Endothelial cell of umbilical vein (primary cell): ENCODE results near the gene ATP11B. TPM values are rescaled to one million over a fixed set of nuclear protein-coding genes. Genes with fewer than 3 reads are reported as not detected.
A peak's percentile ranks its signal among the peaks of the same experiment; 100 is the strongest.

ENCODE experiments used
- BruUV-seq: library from RNA; stranded (reverse); fragments of 400-500 nt; replicated peaks from 2 replicates; lab custom pipeline; 2021; lab: Mats Ljungman, UMichigan
- CTCF ChIA-PET: fragments of 300-600, 350-600 bp; sonication (Branson Sonifier 250); formaldehyde crosslinking; loops from one replicate; lab custom pipeline; 2021; ENCODE audit warnings: antibody characterized with exemption, inconsistent platforms; lab: Charles Lee
- POLR2A ChIA-PET: fragments of 300-600, 350-600 bp; sonication (Branson Sonifier 250); formaldehyde crosslinking; loops from one replicate; lab custom pipeline; 2021; ENCODE audit warnings: antibody characterized with exemption, inconsistent platforms; lab: Charles Lee
- DNase-seq: peaks from one replicate; pipeline ENCODE4 v3.0.0-alpha.2; 2011; ENCODE audit warnings: low read depth, low spot score
- FAIRE-seq: peaks from 2 replicates; lab custom pipeline; 2011; peaks lifted over from hg19 to GRCh38; lab: Jason Lieb, UNC
- H2AFZ ChIP-seq: 2 replicates; pipeline ENCODE4 v1.6.0; 2012; ENCODE audit warnings: low read depth, low read length, control low read depth, inconsistent platforms
- H3K27ac ChIP-seq: 2 replicates; pipeline ENCODE4 v1.5.1; 2011; ENCODE audit warnings: low read depth, mild to moderate bottlenecking, control low read depth, low read length, moderate library complexity; ENCODE audit not compliant: insufficient read depth
- H3K27me3 ChIP-seq, 2 experiments: 2 replicates each; pipeline versions ENCODE4 v1.6.0 to v1.6.1; 2011; ENCODE audit warnings: low read length in 2 of 2, mixed read lengths in 1 of 2; ENCODE audit not compliant: control insufficient read depth in 2 of 2, insufficient read depth in 2 of 2
- H3K36me3 ChIP-seq, 2 experiments: 2 replicates in 1 of 2; 3 replicates in 1 of 2; pipeline ENCODE4 v1.5.1; 2011; ENCODE audit warnings: low read length in 2 of 2, mild to moderate bottlenecking in 1 of 2, moderate library complexity in 1 of 2; ENCODE audit not compliant: control insufficient read depth in 2 of 2, insufficient read depth in 2 of 2; ENCODE audit errors: extremely low read depth in 1 of 2
- H3K4me1 ChIP-seq: 3 replicates; pipeline ENCODE4 v1.5.1; 2011; ENCODE audit warnings: mild to moderate bottlenecking, low read length; ENCODE audit not compliant: control insufficient read depth, insufficient read depth; ENCODE audit errors: extremely low read depth
- H3K4me2 ChIP-seq: 2 replicates; pipeline ENCODE4 v1.6.1; 2011; ENCODE audit warnings: low read length, control low read depth, mixed read lengths; ENCODE audit not compliant: insufficient read depth
- H3K4me3 ChIP-seq, 3 experiments: fragments of 200-600 bp in 1 of 3; sonication (generic), shearing (Covaris generic) in 1 of 3; replicated peaks in 1 of 3; 2 replicates each; pipeline ENCODE4 v1.5.1; 2011 to 2016; ENCODE audit warnings: control low read depth in 3 of 3, low read length in 3 of 3, mild to moderate bottlenecking in 2 of 3, inconsistent platforms in 1 of 3, low read depth in 1 of 3, moderate library complexity in 1 of 3; ENCODE audit not compliant: insufficient read depth in 1 of 3
- H3K79me2 ChIP-seq: 2 replicates; pipeline ENCODE4 v1.6.0; 2012; ENCODE audit warnings: low read length, inconsistent platforms; ENCODE audit not compliant: control insufficient read depth, insufficient read depth
- H3K9ac ChIP-seq: replicated peaks from 2 replicates; pipeline ENCODE3; 2011; ENCODE audit warnings: low read length, control low read depth; ENCODE audit not compliant: insufficient read depth; ENCODE audit errors: extremely low read depth
- H3K9me1 ChIP-seq: replicated peaks from 3 replicates; pipeline ENCODE4 v1.6.0; 2011; ENCODE audit warnings: mild to moderate bottlenecking, low read length; ENCODE audit not compliant: control insufficient read depth, insufficient read depth; ENCODE audit errors: extremely low read depth
- H3K9me3 ChIP-seq: replicated peaks from 2 replicates; pipeline ENCODE4 v1.5.1; 2012; ENCODE audit warnings: low read length, inconsistent platforms; ENCODE audit not compliant: control insufficient read depth, insufficient read depth
- H4K20me1 ChIP-seq: replicated peaks from 2 replicates; pipeline ENCODE3; 2011; ENCODE audit warnings: mild to moderate bottlenecking, low read length; ENCODE audit not compliant: control insufficient read depth, insufficient read depth; ENCODE audit errors: extremely low read depth
- GATA2 ChIP-seq: IDR thresholded peaks from 2 replicates; pipeline ENCODE4 v1.7.0; 2011; ENCODE audit warnings: low read depth, mild to moderate bottlenecking, moderate library complexity, mixed read lengths, low read length; ENCODE audit not compliant: insufficient read length, insufficient read depth
- JUN ChIP-seq: IDR thresholded peaks from 2 replicates; pipeline ENCODE4 v1.6.1; 2011; ENCODE audit warnings: borderline replicate concordance, low read depth; ENCODE audit not compliant: insufficient read length, insufficient read depth
- MYC ChIP-seq: IDR thresholded peaks from one replicate; pipeline ENCODE4 v1.6.1; 2011; ENCODE audit warnings: mild to moderate bottlenecking, low read depth, low read length
- POLR2AphosphoS5 ChIP-seq: IDR thresholded peaks from 2 replicates; pipeline ENCODE4 v1.6.1; 2012; ENCODE audit warnings: low read depth, mild to moderate bottlenecking, control low read depth, low read length, moderate library complexity; ENCODE audit not compliant: insufficient read depth
- dilution Hi-C: fragments of 300-500 bp; cut with MboI; formaldehyde crosslinking; loops from one replicate; pipeline ENCODE4 v1.15.0; 2019; ENCODE audit warnings: low sequenced_read_pairs; ENCODE audit not compliant: extremely low pct_ligation_motif_present
- intact Hi-C: fragments of 100-400 bp; cut with micrococcal nuclease; formaldehyde crosslinking; loops from one replicate; pipeline ENCODE4 v1.10.0; 2022
- polyA plus RNA-seq, 4 experiments: library from polyadenylated mRNA; depleted of rRNA in 3 of 4; stranded (reverse) in 3 of 4; unstranded in 1 of 4; fragments of >200 nt; gene quantifications; 2 replicates each; pipeline versions ENCODE4 v1.2.1 to v1.2.3, GENCODE V29; 2011 to 2012; ENCODE audit warnings: missing spikeins in 1 of 4
- total RNA-seq: library from RNA; stranded (reverse); gene quantifications from 2 replicates; pipeline ENCODE4 v1.2.3, GENCODE V29; 2021
- TF ChIP-seq, protein P1 (sequence below), 2 donors: IDR thresholded peaks; 1 replicate in 1 of 2; 2 replicates in 1 of 2; pipeline ENCODE4 v1.5.1; 2011; ENCODE audit warnings: low read length in 2 of 2, mild to moderate bottlenecking in 2 of 2, moderate library complexity in 2 of 2, control low read depth in 1 of 2, inconsistent platforms in 1 of 2, low read depth in 1 of 2; ENCODE audit not compliant: insufficient read depth in 1 of 2; ENCODE audit errors: extremely low read depth in 1 of 2

Gene ATP11B
- total and polyA plus RNA-seq, 2 donors (not counting 3 experiments of a cell fraction or from before 2014, with no cell fraction given): 10.1 to 49.3 TPM

DNA sequence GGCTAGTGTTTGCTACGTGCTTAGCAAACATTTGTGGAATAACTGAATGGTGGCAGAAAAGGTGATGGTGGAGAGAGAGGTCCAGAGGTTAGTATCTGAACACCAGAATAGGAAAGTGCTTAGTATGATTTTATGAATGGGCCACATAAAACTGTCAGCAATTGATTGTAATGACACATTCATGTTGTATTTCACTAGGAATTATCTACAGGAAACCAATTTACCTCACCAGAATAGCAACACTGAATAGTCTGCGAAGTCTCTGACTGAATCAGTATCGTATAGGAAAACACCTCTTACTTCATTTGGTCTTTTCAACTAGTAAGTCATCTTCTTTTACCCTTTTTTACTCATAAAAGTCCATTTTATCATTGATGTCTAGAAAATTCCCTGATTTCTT, 8.2 kb upstream of the ATP11B start:
- H3K36me3 ChIP-seq: no peaks in the 10 kb centered on the region
- H3K4me1 ChIP-seq: peaks cover 30% of the 10 kb centered on the region
- no peak overlapping the region for H3K4me3 ChIP-seq
- DNase-seq (peak; percentile 86), FAIRE-seq (no peak)
- peak; percentile 64 for TF ChIP-seq JUN
- no peak for TF ChIP-seq POLR2AphosphoS5
- H4K20me1 ChIP-seq: no peaks in the 10 kb centered on the region
- intact Hi-C loops: loop anchor here (1.0 kb wide), 2 partner anchors 30 to 50 kb away; no protein-coding TSS in a partner anchor
- H3K27me3 ChIP-seq: no peaks in the 10 kb centered on the region
- H3K4me2 ChIP-seq: peak overlapping the region; percentile 19
- H3K9ac ChIP-seq: no peak overlapping the region
- no TSS peak for BruUV-seq
- H2AFZ ChIP-seq: no peak overlapping the region
- H3K27ac ChIP-seq: no peak overlapping the region
- H3K9me1 ChIP-seq: no peaks in the 10 kb centered on the region
- no peaks in the 10 kb centered on the region for H3K79me2 ChIP-seq
- ChIA-PET POLR2A (no interaction called here), CTCF (no interaction called here)
- H3K9me3 ChIP-seq: no peaks in the 10 kb centered on the region
- dilution Hi-C loops: no loop called here

DNA sequence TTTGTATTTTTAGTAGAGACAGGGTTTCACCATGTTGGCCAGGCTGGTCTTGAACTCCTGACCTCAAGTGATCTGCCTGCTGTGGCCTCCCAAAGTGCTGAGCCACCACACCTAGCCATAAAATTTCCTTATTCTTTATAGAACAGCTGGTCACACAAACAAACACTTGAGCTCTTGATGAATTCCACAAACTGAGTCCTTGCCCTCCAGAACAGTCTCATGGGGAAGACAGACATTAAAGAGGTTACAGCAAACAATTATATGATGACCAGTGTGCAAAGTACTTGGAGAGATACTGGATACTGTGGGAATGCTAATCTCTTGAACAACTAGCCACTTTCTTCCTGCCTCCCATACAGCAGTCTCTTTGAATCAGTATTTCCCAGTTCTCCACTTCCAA, 7.5 kb upstream of the ATP11B start:
- Histone ChIP-seq H3K27me3 (no peaks in the 10 kb centered on the region), H3K9ac (no peak overlapping the region), H4K20me1 (no peaks in the 10 kb centered on the region), H3K4me1 (peaks cover 30% of the 10 kb centered on the region), H3K79me2 (no peaks in the 10 kb centered on the region), H3K36me3 (no peaks in the 10 kb centered on the region), H2AFZ (no peak overlapping the region), H3K4me2 (no peak overlapping the region), H3K4me3 (no peak overlapping the region), H3K9me3 (no peaks in the 10 kb centered on the region), H3K27ac (no peak overlapping the region), H3K9me1 (no peaks in the 10 kb centered on the region)
- FAIRE-seq (no peak), DNase-seq (no peak)
- CTCF ChIA-PET: no interaction called here
- BruUV-seq: no TSS peak
- dilution Hi-C loops: no loop called here
- POLR2A ChIA-PET: no interaction called here
- TF ChIP-seq GATA2 (no peak), JUN (no peak), MYC (no peak), POLR2AphosphoS5 (no peak)
- TF ChIP-seq, protein P1, sequence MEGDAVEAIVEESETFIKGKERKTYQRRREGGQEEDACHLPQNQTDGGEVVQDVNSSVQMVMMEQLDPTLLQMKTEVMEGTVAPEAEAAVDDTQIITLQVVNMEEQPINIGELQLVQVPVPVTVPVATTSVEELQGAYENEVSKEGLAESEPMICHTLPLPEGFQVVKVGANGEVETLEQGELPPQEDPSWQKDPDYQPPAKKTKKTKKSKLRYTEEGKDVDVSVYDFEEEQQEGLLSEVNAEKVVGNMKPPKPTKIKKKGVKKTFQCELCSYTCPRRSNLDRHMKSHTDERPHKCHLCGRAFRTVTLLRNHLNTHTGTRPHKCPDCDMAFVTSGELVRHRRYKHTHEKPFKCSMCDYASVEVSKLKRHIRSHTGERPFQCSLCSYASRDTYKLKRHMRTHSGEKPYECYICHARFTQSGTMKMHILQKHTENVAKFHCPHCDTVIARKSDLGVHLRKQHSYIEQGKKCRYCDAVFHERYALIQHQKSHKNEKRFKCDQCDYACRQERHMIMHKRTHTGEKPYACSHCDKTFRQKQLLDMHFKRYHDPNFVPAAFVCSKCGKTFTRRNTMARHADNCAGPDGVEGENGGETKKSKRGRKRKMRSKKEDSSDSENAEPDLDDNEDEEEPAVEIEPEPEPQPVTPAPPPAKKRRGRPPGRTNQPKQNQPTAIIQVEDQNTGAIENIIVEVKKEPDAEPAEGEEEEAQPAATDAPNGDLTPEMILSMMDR (IDR thresholded peaks at IDR 0.05; ENCODE audit: extremely low read depth in 1 of 2, insufficient read depth in 1 of 2, low read depth in 1 of 2, low read length in 2 of 2): no peak
- intact Hi-C loops: loop anchor here (1.0 kb wide), 2 partner anchors 30 to 50 kb away; no protein-coding TSS in a partner anchor
